Central memory CD8-positive, alpha-beta T cell (primary cell): ENCODE data around the gene LRTM2.

Source experiments
- ATAC-seq: fragments of 150-1000 bp; cut with Tn5 transposase; replicated peaks from 2 replicates; pipeline ENCODE4 v1.10.0; 2022; ENCODE audit warnings: mild to moderate bottlenecking, moderate FRiP score, moderate number of reproducible peaks; ENCODE audit not compliant: poor library complexity, severe bottlenecking; ENCODE audit errors: extremely low read depth
- DNase-seq, 2 donors: peaks; one replicate each; pipeline ENCODE4 v3.0.0; 2021; ENCODE audit warnings: low spot score in 2 of 2
- H3K27ac Mint-ChIP-seq: one replicate; pipeline ENCODE4 v1.8.0; 2022; ENCODE audit warnings: low read depth, mild to moderate bottlenecking, moderate library complexity, mixed read lengths
- H3K27me3 Mint-ChIP-seq: one replicate; pipeline ENCODE4 v1.8.0; 2022; ENCODE audit warnings: mixed read lengths
- H3K36me3 Mint-ChIP-seq: one replicate; pipeline ENCODE4 v1.8.0; 2022; ENCODE audit warnings: mild to moderate bottlenecking, moderate library complexity, mixed read lengths; ENCODE audit not compliant: insufficient read depth
- H3K4me1 Mint-ChIP-seq: one replicate; pipeline ENCODE4 v1.8.0; 2022; ENCODE audit warnings: mixed read lengths
- H3K4me3 Mint-ChIP-seq: one replicate; pipeline ENCODE4 v1.8.0; 2022; ENCODE audit warnings: mild to moderate bottlenecking, moderate library complexity, mixed read lengths
- H3K9me3 Mint-ChIP-seq: one replicate; pipeline ENCODE4 v1.8.0; 2022; ENCODE audit warnings: mixed read lengths

LRTM2 gene

DNA sequence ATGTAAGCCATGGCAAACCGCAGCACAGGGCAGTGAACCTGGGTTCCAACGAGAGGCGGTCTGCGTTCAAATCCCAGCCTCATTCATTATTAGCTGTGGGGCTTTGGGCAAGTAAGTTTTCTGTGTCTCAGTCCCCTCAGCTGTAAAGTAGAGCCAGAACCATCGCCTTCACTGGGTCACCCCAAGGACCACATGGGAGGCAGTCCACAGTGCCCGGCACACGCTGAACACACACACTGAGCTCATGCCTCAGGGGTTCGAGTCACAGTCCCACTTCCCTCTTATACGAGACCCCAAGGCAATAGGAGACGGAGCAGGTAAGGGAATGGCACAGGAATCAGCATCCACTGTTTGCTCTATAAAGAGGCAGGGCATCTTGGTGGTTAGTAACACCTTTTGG is 19.1 kb downstream of the LRTM2 start:
- Mint-ChIP-seq H3K4me1 (no peaks in the 10 kb centered on the region), H3K36me3 (no peaks in the 10 kb centered on the region), H3K9me3 (no peaks in the 10 kb centered on the region), H3K27me3 (peaks cover 48% of the 10 kb centered on the region), H3K27ac (no peak overlapping the region), H3K4me3 (no peak overlapping the region)
- DNase-seq (no peak), ATAC-seq (no peak)

DNA sequence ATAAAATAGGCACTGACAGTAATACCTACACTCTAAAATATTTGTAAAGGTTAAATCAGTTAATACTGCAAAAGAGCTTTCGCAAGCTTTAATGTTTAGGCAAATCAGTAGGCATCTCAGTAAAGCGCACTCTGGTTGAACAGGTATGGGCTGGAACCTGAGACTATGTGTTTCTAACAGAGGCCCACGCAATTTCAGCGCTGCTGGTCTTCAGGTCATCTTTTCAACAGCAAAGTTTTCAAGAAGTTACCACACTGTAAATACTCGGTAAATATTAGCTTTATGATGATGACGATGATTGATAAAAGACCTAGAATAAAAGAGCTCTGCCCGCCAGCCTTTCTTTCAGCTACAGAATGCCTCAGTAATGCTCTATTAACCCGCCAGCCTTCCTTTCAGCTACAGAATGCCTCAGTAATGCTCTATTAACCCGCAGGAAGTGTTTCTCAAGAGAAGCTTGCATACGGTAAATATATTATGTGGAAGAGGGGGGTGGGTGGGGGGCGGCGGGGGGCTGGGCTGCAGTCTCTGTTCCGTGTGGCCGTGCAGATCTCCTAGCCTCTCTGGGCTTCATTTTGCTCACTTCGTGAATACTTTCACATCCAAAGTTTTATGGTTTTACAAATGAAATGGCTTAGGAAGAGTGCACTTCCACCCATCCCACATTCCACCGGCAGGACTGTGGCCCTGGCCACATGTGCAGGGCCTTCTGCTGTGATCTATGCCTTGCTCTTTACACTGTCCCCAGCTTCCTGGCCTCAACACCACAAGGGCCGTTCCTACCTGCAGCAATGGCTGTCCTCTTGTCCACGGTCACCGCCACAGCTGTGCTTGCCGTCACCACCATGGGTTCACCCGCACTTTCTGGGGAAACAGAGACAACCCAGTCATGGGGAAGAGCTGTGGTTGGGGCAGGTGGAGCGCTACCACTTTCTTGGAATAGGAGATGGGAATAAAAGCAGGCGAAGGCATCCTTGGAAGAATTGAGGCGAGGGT is 19.9 kb downstream of the LRTM2 start:
- H3K27ac Mint-ChIP-seq, result no peak overlapping the region

DNA sequence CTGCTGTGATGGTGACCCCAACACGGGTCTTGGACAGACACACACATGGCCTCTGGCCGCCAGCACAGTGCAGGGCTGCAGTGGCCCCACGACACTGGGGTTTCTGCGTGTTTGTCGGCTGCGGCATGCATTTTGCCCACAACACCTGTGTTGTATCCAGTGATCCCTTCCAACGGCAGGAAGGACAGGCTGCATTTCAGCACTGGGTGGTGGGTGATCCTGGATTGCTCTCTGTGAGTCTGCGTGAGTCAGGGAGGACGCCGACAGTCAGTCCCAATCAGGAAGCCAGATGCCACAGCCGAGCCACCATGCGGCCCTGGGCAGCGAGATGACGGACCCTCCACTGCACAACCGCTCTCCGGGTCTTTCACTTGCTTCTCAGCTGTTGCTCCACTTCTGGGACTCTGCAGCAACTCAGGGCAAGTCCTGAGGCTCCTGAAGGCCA is 20.6 kb downstream of the LRTM2 start:
- H3K27ac Mint-ChIP-seq, result no peak overlapping the region
- no peak overlapping the region for H3K4me3 Mint-ChIP-seq
- peaks cover 49% of the 10 kb centered on the region for H3K27me3 Mint-ChIP-seq
- DNase-seq (no peak), ATAC-seq (no peak)
- no peaks in the 10 kb centered on the region for H3K9me3 Mint-ChIP-seq
- no peaks in the 10 kb centered on the region for H3K36me3 Mint-ChIP-seq
- no peaks in the 10 kb centered on the region for H3K4me1 Mint-ChIP-seq

More for the DNA sequence above, 19.9 kb downstream of the LRTM2 start:
- DNase-seq (no peak), ATAC-seq (no peak)
- Mint-ChIP-seq H3K4me3 (no peak overlapping the region), H3K36me3 (no peaks in the 10 kb centered on the region), H3K4me1 (no peaks in the 10 kb centered on the region), H3K9me3 (no peaks in the 10 kb centered on the region), H3K27me3 (peaks cover 50% of the 10 kb centered on the region)

DNA sequence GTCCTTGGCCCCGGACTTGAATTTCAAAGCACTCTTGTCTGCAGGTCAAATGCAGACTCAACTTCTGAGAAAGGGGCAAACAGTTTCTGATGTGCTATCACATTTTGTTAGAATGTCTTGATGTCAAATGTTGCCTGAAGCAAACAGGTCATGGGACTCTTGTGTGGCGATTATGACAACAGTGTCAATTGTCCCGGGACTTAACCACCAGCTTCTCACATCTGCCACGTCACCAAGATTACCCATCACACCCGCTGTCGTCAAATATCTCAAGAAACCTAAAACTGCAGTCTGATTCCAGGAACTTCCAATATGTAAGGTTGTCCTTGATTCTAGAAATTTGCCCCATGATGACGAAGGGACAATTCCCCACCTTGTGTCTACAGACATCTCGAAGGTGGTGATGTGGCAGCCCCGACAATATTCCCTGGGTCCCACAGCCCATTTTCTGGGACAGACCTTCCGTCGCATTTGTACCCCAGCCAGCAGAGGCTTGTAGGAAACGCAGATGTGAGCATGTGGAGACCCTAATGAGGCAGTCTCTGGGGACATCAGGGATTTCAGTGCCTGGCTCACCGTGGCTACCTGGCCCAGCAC is 21.3 kb downstream of the LRTM2 start:
- H3K27me3 Mint-ChIP-seq, result peaks cover 56% of the 10 kb centered on the region
- ATAC-seq (no peak), DNase-seq (no peak)
- H3K4me1 Mint-ChIP-seq, result no peaks in the 10 kb centered on the region
- H3K4me3 Mint-ChIP-seq, result no peak overlapping the region
- no peak overlapping the region for H3K27ac Mint-ChIP-seq
- H3K36me3 Mint-ChIP-seq, result no peaks in the 10 kb centered on the region
- H3K9me3 Mint-ChIP-seq, result no peaks in the 10 kb centered on the region

DNA sequence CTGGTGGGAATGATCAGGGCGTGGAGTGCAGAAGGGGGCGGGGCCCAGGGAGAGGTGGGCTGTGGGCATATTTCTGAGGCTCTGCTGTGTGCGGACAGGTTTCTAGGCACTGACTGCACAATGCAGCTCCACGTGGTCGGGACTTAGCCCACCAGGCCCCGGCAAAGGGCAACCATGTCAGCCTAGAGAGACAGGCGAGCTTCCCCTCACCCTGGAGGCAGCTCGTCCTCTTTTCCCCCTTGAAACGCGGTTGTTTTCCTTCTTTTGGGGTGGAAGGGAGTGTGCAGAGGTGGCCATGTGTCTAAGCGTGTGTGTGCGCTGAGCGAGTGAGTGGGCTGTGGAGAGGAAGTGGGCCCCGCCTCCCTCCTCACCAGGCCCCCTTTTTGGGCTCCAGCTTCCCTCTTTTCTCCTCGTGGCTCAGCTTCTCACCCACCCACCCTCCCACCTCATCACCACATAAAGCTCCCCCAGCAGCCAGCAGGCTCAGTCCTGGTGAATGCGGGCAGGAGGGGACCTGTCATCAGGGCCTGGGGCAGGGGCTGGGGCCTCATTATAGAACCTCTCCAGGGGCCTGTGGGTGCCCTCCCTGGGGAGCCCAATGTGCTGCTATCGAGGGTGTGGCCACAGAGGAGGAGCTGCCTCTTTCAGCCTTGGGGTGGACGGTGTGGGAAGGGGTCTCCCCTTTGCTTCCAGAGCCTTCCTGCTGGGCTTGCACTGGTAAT is 22.0 kb downstream of the LRTM2 start:
- H3K27me3 Mint-ChIP-seq, result peaks cover 62% of the 10 kb centered on the region
- no peaks in the 10 kb centered on the region for H3K4me1 Mint-ChIP-seq
- no peak for ATAC-seq
- no peaks in the 10 kb centered on the region for H3K9me3 Mint-ChIP-seq
- H3K36me3 Mint-ChIP-seq, result no peaks in the 10 kb centered on the region
- DNase-seq, result no peak
- H3K4me3 Mint-ChIP-seq, result no peak overlapping the region
- H3K27ac Mint-ChIP-seq, result no peak overlapping the region

DNA sequence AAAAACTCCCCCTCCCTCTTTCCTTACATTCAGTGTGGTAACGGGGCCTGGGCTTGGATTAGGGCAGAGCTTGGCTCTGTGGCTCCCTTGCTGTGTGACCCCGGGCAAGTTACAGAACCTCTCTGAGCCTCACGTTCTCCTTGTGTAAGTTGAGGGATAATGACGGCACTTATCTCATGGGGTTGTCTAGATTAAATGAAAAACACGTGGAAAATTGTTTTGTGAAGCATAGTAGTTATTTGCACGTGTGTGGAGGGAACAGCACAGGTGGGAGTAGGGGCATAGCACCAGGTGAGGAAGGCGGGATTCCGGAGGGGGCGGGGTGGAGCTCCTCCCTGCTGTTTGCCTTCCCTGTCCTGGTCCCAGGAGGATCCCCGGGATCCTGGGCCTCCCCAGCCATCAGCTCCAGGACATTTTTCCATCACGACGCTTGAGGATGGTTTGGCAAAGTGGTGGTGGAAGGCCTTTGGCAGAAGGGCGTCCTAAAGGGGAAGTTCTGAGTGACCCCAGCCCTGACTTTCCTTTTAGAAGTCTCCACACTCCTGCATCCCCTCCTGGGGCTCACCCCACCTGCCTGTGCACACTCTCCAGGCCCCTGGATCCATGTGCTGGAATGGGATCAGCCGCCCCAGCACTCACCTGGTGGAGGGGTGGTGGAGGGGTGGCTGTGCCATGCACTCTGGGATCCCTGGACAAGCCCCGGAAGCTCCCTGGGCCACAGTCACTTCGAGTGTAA is 22.7 kb downstream of the LRTM2 start:
- Mint-ChIP-seq H3K27ac (no peak overlapping the region), H3K4me3 (no peak overlapping the region), H3K4me1 (no peaks in the 10 kb centered on the region), H3K27me3 (peaks cover 62% of the 10 kb centered on the region), H3K9me3 (no peaks in the 10 kb centered on the region), H3K36me3 (no peaks in the 10 kb centered on the region)
- no peak for ATAC-seq
- DNase-seq, result no peak

DNA sequence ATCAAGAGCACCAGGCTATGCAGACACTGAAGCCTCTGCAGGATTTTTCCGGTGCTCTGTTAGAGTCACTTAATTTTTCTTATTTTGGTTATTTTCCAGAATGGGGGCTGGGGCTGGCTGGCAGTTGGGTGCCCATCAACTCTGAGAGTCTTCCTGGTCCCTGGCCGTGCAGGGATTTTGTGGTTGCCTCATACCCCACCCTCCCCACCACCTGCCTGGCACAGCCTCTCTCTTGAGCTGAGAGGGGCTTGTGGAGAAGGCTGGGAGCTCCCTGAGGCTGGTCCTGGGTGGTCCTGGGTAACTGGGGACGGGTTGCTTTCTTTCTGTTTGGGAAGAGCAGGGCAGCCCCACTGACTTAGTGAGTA is 23.3 kb downstream of the LRTM2 start:
- H3K4me3 Mint-ChIP-seq, result no peak overlapping the region
- ATAC-seq (no peak), DNase-seq (no peak)
- no peak overlapping the region for H3K27ac Mint-ChIP-seq
- H3K36me3 Mint-ChIP-seq, result no peaks in the 10 kb centered on the region
- H3K9me3 Mint-ChIP-seq, result no peaks in the 10 kb centered on the region
- no peaks in the 10 kb centered on the region for H3K4me1 Mint-ChIP-seq
- H3K27me3 Mint-ChIP-seq, result peaks cover 62% of the 10 kb centered on the region

DNA sequence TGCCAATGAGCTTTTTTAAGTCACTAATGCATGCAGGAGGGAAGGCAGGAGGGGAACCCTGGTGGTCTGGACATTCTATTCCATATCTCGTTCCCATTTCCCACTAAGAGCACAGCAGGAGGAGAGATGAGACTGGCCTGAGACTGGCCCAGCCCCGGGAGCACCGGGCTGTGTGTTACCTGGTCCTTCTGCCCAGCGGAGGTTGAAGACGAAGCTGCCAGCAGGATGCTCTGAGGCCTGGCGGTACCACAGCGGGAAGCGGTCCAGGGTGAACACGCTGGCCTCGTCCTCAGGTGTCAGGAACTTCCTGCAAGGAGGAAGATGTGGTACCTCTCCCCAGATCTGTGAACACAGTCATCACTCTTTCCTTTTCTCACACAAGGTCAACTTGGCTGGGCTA is 23.9 kb downstream of the LRTM2 start:
- no peaks in the 10 kb centered on the region for H3K9me3 Mint-ChIP-seq
- no peaks in the 10 kb centered on the region for H3K4me1 Mint-ChIP-seq
- ATAC-seq, result no peak
- no peaks in the 10 kb centered on the region for H3K36me3 Mint-ChIP-seq
- H3K27me3 Mint-ChIP-seq, result peaks cover 62% of the 10 kb centered on the region
- H3K27ac Mint-ChIP-seq, result no peak overlapping the region
- no peak overlapping the region for H3K4me3 Mint-ChIP-seq
- DNase-seq, result no peak

DNA sequence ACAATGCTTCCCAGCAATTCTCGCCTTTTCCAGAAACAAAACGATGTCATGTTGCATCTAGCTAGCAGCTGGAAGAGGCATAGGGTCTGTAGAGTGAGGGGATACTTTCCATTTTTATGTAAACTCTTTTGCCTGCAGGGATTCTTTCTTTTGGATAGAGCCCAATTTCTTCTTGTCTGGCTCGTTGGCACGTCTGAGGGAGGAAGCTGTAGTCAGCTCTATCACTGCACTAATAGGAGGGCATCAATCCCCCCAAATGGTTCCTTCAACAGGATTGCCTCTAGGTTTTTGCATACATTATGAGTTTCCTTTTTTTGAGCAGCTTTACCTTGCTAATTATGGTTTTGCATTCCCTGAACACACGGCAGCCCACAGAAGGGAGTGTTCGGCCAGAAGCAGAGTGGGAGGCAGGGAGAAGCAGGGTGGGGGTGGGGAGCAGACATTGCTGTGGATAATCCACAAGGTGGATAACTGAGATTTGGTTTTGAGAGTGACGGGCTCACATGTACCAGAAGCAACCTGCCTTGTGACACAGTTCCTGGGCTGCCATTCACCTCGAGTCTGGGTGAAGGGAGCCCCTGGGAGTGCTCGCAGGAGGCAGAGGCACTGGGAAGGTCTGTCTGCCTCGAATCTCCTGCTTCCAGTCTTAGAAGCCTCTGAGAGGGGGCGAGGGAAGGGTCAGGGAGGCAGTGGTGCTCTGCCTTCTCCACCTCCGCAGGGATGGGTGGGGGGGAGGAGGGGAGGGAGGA is 24.5 kb downstream of the LRTM2 start:
- H3K27ac Mint-ChIP-seq, result no peak overlapping the region
- no peaks in the 10 kb centered on the region for H3K4me1 Mint-ChIP-seq
- ATAC-seq (no peak), DNase-seq (no peak)
- no peaks in the 10 kb centered on the region for H3K9me3 Mint-ChIP-seq
- H3K4me3 Mint-ChIP-seq, result no peak overlapping the region
- no peaks in the 10 kb centered on the region for H3K36me3 Mint-ChIP-seq
- peaks cover 62% of the 10 kb centered on the region for H3K27me3 Mint-ChIP-seq

DNA sequence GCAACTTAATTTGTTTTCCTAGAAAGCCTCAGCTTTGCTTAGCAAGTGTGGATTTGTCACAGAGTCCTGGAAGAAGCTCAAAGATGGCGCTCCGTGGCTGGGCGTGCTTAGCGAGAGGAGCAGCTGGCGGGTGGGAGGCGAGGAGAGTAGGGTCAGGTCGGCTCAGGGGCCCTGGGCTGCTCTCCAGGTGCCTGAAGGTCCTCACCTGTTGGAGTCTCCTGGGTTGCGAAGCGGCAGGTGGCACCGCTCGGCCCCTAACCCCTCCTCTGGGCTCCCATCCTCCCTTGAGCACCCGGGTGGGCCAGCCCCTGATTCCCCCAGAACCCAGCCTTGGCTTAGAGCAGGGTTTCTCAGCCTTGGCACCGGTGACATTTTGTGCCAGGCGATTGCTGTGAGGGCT is 25.1 kb downstream of the LRTM2 start:
- Mint-ChIP-seq H3K4me1 (no peaks in the 10 kb centered on the region), H3K4me3 (no peak overlapping the region), H3K27me3 (peaks cover 62% of the 10 kb centered on the region), H3K9me3 (no peaks in the 10 kb centered on the region), H3K27ac (no peak overlapping the region), H3K36me3 (no peaks in the 10 kb centered on the region)
- no peak for ATAC-seq
- DNase-seq, result no peak

DNA sequence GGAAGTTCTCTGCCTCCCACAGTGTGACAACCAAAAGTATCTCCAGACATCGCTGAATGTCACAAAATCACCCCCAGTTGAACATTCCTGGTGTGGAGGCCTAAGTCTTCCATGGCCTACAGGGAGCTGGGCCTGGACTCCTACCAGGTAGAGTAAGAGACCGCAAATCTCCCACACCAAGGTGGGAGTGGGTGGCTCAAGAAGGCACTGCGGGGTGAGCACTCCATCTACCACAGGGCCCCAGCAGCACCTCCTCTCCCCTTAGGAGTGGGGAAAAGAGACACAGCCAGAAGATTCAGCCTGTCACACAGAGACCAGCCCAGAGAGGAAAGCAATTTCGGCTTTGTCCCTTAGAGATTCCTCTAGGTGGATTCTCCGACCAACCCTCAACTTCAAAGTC is 25.5 kb downstream of the LRTM2 start:
- H3K4me3 Mint-ChIP-seq, result no peak overlapping the region
- H3K36me3 Mint-ChIP-seq, result no peaks in the 10 kb centered on the region
- no peaks in the 10 kb centered on the region for H3K9me3 Mint-ChIP-seq
- H3K27me3 Mint-ChIP-seq, result peaks cover 61% of the 10 kb centered on the region
- no peak overlapping the region for H3K27ac Mint-ChIP-seq
- ATAC-seq (no peak), DNase-seq (no peak)
- H3K4me1 Mint-ChIP-seq, result no peaks in the 10 kb centered on the region
